NCI-H2171 (cell line): ENCODE measurements around the gene SHTN1.

Experiments used
- DNase-seq: peaks from one replicate; lab custom pipeline; 2025; lab: John Stamatoyannopoulos, UW

The SHTN1 gene, protein sequence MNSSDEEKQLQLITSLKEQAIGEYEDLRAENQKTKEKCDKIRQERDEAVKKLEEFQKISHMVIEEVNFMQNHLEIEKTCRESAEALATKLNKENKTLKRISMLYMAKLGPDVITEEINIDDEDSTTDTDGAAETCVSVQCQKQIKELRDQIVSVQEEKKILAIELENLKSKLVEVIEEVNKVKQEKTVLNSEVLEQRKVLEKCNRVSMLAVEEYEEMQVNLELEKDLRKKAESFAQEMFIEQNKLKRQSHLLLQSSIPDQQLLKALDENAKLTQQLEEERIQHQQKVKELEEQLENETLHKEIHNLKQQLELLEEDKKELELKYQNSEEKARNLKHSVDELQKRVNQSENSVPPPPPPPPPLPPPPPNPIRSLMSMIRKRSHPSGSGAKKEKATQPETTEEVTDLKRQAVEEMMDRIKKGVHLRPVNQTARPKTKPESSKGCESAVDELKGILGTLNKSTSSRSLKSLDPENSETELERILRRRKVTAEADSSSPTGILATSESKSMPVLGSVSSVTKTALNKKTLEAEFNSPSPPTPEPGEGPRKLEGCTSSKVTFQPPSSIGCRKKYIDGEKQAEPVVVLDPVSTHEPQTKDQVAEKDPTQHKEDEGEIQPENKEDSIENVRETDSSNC

DNA sequence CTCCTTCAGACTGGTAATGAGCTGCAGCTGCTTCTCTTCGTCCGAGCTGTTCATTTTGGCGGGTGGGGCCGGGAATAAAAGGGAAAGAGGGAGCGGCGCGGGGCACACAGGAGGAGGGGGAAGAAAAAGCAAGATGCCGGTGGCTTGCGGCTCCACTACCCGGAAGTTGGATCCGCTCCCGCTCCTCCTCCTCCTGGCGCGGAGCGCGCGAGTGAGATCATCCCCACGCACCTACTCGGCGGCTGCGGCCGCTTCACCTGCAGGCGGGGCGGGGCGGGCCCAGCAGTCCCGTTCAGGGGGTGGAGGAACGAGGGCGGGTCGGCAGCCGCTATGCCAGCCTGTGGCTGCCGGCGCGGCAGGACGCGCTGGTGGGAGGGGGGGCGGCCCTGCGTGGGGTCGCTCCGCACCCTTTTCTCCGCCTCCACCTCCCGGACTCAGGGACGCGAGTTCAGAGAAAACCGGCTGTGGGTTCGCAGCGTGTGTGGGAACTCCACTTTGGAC, at the start of gene SHTN1:
Gene SHTN1 (minus strand): TSS at position 162 of the 501 bp plus-strand sequence. CDS start 108 bp downstream, at position 54.
- DNase-seq: peak; percentile 73

DNA sequence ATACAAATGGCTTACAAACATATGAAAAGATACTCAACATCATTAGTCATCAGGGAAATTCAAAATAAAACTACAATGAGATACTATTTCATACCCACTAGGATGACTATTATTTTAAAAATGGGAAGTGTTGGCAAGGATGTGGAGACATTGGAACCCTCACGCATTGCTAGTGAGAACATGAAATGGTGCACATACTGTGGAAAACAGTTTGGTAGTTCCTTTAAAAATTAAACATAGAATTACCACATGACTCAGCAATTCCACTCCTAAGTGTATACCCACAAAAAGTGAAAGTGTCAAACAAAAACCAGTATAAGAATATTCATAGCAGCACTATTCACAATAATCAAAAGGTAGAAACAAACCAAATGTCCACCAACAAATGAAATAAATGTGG, 48.5 kb upstream of the SHTN1 start:
- no peak for DNase-seq

DNA sequence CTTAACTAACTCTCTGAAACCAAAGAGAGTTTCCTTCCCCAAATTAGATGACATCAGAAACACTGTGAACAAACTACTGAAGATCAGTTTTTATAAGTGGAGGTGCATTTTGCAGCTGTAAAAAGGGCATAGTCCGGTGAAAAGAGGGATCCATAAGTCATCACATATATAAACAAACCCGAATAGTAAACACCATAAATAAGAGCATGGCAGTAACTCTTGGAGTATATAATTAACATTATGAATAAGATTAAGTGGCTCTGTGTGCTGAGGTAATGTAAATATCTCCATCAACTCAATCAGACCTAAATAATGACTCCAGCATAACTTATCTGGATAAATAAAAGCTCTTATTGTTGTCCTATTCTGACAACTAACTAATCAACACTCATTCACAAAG, 43.0 kb upstream of the SHTN1 start:
- DNase-seq: no peak

DNA sequence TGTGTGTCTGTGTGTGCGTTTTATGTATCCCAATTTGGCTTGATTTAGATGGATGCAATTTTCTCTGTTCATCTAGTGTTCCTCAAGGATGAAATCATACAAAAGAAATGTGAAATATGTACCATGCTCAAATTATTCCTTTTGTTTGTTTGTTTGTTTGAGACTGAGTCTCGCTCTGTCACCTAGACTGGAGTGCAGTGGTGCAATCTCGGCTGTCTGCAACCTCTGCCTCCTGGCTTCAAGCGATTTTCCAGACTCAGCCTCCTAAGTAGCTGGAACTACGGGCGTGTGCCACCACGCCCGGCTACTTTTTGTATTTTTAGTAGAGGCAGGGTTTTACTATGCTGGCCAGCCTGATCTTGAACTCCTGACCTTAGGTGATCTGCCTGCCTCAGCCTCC, 11.3 kb upstream of the SHTN1 start:
- DNase-seq: no peak

DNA sequence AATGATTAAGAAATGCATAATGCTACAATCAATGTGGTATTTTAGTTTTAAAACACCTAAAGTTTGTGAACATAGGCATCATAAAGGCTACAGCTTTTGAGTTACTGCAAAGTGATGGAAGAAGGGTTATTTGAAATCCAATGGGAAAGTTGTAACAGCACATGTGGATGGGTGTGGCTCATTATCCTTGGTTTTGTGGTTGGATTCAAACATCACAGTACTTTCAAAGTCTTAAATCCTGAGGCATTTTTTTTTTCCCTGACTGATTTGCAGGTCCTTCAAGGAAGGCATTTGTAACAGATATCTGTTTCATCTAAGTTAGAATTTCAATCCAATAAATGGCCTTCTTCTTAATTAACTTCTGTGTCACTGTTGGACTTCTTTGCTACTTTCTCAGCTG, 9.8 kb upstream of the SHTN1 start:
- no peak for DNase-seq

DNA sequence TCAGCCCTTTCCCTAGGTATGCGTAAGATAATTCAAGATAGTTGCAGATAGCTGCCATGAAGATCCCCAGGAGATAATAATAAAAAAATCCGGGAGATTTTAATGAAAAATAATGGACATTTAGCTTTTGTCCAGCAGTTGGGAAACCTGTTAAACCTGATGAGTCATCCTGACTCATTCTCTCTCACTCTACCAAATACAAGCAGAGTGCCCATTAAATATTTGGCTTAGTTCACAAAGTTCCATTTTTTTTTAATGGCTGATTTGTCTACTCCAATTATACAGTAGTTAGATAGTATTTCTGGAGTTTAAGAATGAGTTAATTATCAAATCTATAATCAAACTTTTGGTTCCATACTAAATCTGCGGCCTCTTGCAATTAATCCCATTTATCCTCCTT, 2.1 kb upstream of the SHTN1 start:
- no peak for DNase-seq

DNA sequence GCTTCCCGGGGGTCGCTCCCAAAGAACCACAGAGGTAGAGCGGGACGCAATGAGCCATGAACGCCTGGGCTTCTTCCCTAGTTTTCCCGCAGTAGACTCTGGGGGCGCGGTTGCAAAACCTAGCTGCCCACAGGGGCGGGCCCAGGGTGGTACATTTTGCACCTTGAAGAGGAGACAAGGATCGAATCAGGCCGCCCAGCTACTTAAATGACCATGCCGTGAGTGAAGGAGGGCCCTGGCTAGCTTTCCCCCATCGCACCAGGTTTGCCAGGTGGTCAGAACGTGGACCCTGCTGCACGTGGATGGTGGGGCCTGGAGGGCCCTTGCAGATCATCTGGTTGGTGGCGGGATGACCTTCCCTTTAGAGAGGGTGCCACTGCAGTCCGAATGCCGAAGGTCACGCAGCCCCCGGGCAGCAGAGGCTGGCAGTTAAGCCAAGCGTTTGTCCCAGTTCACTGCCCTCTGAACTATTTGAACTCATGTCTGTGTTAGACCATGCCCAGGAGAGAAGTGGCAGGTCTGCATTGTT, 604 bp upstream of the SHTN1 start:
- DNase-seq: no peak

DNA sequence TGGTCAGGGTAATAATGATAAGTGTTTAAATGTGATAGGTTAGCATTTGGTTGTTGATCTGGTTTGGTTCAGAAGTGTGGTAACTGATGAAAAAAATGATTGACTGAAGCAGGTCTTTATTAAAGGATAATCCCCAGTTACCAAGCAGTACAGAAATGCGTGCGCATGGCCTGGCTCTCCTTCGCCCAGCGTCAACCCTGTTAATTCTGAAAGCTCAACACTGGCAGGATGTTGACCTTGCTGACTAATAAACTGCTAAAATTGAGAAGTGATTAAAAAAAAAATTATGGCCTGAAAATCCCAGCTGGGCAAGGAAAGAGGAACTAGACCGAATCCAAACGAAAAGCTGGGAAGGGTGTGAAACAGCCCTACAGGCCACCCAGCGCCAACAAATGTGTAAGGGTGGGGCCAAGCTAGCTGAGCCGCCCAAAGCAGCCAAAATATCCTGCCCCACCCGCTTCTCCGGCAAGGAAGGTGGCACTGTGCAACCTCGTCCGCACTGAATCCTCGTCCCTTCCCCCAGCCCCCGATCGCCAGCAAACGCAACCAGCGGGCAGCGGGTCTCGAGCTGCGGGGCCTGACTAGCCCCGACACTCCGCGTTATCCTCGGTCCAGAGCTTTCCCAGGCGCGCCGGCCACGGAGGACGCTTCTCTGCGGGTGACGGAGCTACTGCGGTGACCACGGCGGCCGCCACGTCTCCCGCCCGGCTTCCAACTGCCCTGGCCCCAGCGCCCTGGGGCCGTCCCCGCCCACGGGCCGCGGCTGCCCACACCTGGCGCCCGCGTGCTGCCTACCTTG, 561 bp downstream of the SHTN1 start:
- no peak for DNase-seq

DNA sequence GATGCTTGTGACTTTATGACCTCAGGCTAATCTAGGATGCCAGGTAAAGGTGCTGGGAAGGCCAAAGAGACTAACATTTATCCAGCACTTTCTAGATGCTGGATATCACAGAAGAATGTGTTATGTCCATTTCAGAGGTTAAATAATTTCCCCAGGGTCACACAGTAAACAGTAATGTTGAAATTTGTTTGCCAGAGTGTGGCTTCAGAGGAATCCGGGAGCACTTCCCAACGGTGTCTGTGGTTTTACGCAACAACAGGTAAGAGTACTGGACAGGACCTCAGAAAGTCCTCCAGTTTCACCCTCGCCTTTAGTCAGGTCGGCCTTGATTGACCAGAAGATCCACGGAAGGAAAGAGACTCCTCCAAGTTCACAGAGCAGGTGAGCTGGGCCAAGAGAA, 1.7 kb downstream of the SHTN1 start:
- no peak for DNase-seq

DNA sequence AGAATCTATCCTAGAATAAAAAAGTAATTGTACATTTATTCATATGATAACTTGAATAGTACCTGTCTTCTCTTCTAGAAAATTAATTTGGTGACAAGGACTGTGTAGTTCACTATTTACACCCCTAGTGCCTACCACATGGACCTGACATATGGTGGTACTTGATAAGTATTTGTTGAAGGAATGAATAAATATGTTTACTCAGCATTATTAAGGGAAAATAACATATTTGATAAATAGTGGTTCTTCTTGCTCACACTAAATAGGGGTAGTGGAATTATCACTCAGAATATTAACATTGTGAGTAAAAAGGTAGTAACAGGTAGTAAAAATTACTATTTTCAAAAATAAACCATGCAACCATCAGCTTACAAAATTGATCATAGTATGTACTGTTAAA, 2.8 kb downstream of the SHTN1 start:
- no peak for DNase-seq

DNA sequence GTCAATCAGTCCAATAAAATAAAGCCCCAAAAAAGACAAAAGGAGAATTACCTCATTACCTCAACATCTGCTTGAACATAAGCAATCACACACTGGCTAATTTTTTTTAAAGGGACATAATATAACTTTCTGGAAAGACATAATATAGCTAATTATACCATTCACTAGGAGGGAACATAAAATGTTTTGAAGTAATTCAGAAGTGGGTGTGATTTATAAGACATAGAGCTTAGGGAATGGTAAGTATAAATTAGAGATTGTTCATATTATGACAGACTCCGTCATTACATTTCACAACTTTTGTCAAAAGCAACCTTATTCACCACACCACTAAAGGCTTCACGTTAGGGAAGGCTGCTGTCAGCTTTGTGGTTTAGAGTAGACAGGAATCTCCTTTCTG, 3.8 kb downstream of the SHTN1 start:
- no peak for DNase-seq

DNA sequence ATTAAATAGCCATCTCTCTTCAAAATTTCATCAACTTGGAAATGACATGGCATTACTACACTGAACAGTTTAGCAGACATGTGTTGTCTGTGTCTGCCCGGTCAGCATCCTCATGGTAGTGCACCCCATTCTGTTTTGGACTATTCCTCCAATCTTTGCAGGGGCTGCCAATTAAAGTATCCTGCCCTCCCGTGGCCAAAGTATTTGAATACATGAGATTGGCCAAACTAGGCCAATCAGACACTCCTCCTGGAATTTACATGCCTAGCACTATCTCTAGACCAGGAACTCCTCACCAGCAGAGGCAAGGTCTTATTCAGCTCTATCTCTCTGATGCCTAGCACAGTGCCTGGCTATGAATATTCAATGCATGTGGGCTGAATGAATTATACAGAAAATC, 4.4 kb downstream of the SHTN1 start:
- no peak for DNase-seq

DNA sequence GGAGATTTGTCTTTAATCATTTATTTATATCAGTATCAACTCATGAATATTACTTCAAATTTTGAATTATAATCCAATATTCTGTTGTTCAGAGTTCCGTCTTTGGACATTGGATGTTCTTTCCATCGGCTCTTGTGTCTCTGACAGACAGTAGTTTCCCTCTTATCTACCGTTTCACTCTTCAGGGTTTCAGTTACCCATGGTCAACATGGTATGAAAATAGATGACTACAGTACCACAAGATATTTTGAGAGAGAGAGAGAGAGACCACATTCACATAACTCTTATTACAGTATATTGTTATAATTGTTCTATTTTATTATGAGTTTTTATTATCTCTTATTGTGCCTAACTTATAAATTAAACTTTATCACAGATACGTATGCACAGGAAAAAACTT, 6.8 kb downstream of the SHTN1 start:
- no peak for DNase-seq

DNA sequence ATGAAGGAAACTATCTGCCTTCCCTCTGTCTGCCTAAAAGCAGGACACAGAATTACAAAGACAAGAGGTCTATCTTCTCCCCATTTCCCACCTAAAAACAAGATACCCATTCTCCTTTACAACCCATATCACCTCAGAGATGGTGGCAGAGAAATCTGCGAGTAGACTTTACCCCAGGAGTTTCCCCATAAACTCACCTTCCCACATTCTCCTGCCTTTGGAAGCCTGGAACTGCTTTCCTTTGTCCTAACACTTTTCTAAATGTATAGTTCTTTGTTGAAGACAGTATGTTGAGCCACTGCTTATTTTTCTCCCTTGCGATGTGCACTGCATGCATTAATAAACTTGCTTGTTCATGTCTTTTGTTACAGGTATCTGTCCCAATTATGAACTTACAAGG, 8.0 kb downstream of the SHTN1 start:
- no peak for DNase-seq

DNA sequence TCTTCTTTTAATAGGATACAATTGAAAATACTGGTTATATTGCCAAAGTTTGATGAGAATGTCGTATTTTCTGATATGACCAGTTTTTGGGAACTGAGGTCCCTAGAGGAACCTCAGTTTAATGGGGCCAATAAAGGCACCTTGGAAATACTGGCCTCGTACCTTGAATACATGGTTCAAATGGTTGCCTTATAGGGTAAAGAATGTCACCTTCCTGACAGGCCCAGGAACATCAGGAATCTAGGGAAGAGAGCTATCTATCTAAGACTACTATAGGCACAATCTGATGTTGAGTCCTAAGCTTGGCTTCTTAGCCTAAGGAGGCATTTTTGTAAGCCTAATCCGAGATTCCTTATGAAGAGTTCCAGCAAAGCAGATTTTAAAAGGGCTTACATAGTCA, 9.3 kb downstream of the SHTN1 start:
- no peak for DNase-seq

DNA sequence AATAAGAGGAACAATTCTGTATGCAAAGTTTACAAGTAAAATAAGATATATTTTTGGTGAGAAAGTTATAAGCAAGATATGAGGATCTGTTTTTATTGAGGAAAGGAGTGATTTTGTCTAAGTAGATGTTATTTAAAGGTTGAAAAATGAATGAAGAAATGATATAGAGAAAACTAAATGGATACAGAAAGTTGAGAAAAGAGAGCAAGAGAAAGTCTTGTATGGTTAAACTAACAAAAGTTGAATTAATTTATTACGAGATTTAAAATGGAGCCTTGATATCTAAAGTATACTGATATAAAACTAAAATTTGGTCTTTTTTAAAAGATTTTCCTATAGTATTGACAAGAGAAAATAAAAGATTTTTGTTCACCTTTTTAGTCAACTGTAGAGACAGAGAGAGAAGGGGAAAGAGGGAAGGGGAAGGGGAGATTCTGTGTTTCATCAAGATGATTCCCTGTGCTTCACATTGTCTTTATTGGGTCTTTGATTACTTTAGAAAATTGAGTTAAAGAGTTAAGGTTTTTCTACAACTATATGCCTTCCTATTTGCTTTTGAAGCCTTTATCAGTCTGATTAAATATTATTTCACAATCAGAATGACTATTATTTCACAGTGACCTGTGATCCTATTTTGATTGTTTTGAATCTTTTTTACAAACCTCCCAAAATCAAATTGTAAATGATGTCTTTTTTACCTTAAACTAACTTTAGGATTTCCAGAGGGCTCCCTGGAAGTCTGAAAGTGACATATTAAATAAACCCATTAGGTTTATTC, 10.7 kb downstream of the SHTN1 start:
- no peak for DNase-seq

DNA sequence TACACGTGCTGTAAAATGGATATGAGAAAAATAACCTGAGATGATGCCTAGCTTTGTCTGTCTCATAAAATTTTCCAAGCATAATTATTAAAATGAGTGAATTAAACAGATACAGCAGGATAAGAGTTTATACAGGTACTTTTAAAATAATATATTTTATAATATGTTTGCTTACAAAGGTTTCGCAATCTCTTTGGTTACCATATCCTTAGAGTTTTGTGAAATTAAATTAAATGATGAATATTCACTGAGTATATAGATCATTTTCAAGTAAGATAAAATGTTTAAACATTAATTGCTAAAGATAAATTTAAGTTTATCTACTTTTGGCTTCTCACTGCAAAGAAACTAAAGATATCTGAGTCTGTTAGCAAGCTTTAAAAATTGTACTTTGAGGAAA, 11.4 kb downstream of the SHTN1 start:
- no peak for DNase-seq

DNA sequence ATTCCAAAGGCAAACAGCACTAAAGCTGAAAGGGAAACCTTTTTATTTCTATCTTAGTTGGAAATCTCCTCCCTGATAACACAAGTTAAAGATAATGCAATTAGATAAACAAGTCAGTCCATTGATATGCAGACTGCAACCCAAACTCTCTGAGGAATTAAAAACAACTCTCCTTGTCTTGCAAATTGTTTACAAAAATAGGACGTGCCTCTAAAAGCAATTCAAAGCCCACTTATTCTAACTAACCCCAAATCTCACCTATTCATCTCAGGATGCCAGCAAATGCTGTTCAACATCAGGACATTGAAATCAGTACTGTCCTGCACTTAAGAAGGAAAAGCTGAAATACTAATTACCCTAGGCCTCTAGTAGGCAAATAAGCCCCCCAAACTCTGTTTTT, 12.8 kb downstream of the SHTN1 start:
- DNase-seq: no peak

DNA sequence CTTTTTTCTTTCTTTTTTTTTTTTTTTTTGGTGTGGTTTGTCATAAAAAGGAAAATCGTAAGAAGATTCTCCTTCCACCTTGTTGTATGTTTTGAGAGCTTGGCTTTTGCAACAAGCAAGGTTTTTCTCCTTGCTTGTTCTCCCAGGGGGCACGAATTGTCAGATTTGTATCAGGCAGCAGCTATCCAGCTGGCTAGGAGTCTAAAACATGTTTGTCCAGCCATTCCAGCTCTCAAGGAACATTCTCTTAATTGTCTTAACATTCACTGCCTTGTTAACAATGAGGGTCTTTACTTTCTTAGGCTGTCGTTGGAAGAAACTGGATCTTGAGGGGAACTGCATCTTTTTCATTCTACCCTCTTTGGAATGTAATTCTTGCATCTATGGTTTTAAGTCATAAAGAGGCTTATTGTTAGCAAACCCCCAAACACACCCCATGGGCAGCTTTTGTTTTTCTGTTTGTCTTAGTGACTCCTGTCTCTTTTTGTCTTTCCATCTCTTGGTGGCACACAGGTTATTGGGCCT, 14.6 kb downstream of the SHTN1 start:
- DNase-seq: no peak

DNA sequence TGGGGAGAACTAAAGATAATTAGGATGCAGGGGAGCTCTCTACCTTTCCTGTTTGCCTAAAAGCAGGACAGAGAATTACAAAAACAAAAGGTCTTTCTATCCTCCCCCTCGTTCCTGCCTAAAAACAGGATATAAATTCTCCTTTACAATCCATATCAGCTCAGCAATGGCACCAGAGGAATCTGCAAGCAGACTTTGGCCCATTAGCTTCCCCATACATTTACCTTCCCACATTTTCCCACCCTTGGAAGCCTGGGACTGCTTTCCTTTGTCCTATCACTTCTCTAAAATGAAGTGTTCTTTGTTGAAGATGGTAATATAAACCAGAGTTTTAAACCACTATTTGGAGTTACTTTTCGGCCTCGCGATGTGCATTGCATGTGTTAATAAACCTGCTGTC, 15.5 kb downstream of the SHTN1 start:
- DNase-seq: no peak

DNA sequence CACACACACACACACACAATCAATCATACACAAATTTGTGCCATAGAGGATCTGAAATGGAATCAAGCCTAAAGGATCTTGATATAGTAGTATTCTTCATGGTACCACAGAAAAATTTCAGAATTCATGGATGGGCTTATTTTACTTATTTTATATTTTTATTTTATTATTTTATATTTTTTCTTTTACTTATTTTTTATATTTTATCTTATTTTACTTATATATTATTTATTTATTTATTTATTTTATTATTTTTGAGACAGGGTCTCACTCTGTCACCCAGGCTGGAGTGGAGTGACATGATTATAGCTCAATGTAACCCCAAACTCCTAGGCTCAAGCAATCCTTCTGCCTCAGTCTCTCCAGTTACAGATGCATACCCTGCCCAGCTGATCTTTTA, 16.7 kb downstream of the SHTN1 start:
- no peak for DNase-seq

DNA sequence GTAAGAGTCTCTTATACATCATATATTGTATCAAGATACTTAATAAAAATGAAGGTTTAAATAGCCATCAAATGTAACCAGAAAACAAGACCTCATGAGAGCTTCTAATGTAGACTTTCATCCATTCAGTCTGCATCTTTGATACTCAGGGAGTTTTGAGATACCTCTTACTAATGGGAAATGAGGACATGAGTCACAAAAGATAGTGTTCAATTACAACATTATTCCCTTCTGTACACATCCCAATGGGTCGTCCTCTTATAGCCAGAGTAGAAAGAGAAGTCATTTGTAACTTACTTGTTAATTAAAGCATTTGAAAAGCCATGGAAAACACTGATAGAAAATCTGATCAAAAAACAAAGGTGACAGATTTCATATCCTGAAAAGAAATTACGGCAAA, 19.4 kb downstream of the SHTN1 start:
- DNase-seq: no peak
